Stimulated activated CD8-positive, alpha-beta memory T cell treated with anti-CD3 and anti-CD28 coated beads, Interleukin-4, amount 100 ng/mL, for 1 hour (primary cell): ENCODE results near the gene RAP1A.
"Not testable (repeated sequence)": the region's sequence is repeated elsewhere in the genome, so short reads cannot be mapped to it uniquely, and the experiment has no call there.

Experiments used
- DNase-seq, 2 donors: peaks; one replicate each; pipeline ENCODE4 v3.0.0-alpha.2; 2020; ENCODE audit warnings: low read depth in 2 of 2, low spot score in 1 of 2

The RAP1A gene

GRCh38 chr1:111597426-111597825 is 22.2 kb upstream of the RAP1A start:
- DNase-seq, result no peak

DNA sequence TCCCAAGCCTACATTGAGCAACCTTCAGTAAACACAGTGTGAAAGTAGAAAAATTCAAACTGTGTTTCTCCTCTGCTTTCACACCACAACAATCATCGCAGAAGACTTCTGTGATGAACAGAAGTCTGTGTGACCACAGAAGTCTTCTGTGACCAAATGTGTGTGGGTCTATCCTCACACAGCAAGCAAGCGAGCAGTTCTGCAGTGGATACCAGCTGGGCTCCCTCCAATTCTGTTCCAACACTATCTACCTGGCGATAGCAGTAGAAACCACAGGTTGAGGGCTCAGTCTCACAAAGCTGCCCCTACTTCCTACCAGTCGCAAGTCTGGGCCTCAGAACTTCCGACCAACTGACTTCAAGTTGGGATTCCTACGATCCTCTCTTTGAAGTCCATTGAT is 21.0 kb upstream of the RAP1A start:
- DNase-seq, result no peak

- no peak for DNase-seq
Measured at GRCh38 chr1:111599781-111600693, 19.6 kb upstream of the RAP1A start.

- no peak for DNase-seq
Measured at GRCh38 chr1:111600886-111601386, 18.7 kb upstream of the RAP1A start.

DNA sequence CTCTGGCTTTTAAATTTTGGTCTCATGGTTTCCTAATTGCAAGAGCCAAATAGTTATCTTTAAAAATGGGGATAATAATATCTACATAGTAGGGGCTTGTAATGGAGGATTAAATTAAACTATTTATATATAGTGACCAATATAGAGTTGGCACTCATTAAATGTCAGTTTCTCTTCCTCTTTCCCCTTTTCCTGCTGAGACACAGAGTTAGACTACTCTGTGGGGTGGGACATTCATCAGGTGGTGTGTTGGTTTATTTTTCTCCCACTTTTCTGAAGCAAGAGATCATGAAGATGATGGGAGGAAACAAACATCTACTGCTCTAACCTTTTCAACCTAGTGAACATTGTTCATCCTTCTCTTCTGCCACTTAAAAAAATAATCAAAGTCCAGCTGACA is 17.3 kb upstream of the RAP1A start:
- no peak for DNase-seq

- DNase-seq, result no peak
Measured at GRCh38 chr1:111602974-111603373, 16.6 kb upstream of the RAP1A start.

DNA sequence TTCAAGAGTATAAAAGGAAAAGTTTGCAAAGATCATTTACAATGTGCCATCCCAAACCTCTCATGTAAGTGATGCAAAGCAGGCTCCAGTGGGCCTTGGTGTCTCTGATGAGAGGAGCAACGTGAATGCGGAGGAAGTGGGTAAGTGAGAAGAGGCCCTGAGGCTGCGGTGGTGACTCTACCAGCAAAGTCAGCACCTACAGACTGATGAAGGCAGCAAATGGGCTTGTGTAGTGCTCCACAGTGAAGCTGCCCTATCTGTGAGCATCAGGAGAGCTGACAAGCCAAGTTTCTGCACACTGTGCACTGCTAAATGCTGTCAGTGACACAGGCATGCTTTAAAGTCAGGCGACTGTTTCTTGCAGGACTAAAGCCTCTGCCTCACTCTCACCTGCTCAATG is 15.6 kb upstream of the RAP1A start:
- DNase-seq, result peak; percentile 46 to 61

- DNase-seq, result no peak
Measured at GRCh38 chr1:111604931-111605330, 14.7 kb upstream of the RAP1A start.

- DNase-seq, result no peak
Measured at GRCh38 chr1:111605576-111605975, 14.0 kb upstream of the RAP1A start.

- DNase-seq, result not testable (repeated sequence)
Measured at GRCh38 chr1:111606457-111607215, 13.0 kb upstream of the RAP1A start.

- DNase-seq, result not testable (repeated sequence)
Measured at GRCh38 chr1:111608528-111608927, 11.1 kb upstream of the RAP1A start.

- DNase-seq, result no peak
Measured at GRCh38 chr1:111611986-111612385, 7.6 kb upstream of the RAP1A start.

- no peak for DNase-seq
Measured at GRCh38 chr1:111615870-111616715, 3.5 kb upstream of the RAP1A start.

DNA sequence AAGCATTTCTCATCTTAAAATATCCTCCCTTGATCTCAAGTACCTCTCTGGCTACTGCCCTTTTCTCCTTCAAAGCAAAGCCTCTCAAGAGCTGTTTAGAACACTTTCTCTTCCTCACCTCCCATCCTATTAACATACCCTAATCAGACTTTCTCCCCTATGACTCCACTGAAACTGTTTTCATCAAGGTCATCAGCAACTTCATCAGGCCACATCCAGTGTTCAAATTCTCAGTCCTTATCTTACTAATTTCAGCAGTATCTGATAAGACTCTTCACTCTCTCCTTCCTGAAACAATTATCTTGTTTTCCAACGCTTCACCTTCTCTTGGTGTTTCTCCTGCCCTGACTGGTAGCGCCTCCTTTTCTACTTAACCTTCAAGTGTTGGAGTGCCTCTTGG is 1.5 kb upstream of the RAP1A start:
- no peak for DNase-seq

GRCh38 chr1:111618961-111619634 is 491 bp upstream of the RAP1A start:
- no peak for DNase-seq

DNA sequence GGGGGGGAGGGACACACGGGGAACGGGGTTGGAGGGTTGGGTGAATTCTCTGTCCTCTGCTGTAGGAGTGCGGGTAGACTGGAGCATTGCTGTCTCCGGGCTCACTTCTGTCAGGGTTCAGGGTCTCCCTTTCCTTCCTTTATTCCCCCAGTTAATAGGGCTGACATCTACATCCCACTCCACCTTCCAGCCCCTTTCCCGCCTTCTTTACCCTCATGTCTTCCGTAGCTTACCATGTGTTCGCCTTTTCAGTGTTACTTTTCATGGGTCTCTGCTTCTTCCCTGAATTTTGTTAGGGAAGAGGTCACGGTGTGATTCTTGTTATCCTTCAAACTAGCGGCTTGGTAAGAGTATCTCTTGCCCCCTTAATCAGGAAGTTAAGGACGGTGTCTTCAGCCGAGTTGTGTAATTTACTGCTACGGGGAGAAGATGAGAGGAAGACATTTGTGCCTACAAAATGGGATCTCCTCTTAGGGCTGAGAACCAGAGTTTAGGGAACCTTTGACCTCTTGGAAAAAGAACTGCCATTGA is 917 bp downstream of the RAP1A start:
- no peak for DNase-seq

DNA sequence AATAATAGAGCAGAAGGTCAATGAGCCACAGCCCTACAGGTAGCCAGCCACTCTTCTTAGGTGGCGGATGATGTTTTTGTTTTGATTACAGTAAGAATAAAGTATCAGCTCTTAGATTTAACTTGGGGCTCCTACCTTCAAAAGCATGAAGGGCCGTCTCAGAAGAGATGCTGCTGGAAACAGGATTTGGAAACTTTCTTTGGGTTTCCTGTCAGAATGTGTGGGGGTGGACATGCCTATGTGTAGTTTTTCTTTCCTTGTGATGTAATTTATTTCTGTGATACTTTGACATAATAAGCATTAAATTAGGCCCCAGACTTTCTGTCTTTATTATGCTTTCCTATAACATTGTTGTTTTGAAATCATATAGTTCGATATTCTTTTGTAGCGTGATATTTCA is 1.5 kb downstream of the RAP1A start:
- no peak for DNase-seq

DNA sequence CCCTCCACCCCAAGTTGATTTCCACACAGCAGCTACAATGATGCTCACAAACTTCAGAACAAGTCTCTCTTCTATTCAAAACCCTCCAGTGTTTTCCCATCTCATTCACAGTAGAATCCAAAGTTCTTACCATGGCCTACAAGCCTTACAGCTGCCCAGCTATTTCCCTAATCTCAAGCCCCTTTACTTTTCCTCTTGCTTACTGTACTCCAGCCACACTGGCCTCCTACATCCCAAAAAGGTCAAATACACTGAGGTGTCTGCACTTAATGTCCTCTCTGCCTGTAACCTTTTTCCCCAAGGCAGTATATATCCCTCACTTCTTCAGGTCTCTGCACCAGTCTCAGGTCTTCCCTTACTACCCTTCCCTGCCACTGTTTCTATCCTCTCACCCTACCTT is 2.6 kb downstream of the RAP1A start:
- no peak for DNase-seq

- no peak for DNase-seq
Measured at GRCh38 chr1:111624382-111624781, 4.8 kb downstream of the RAP1A start.

DNA sequence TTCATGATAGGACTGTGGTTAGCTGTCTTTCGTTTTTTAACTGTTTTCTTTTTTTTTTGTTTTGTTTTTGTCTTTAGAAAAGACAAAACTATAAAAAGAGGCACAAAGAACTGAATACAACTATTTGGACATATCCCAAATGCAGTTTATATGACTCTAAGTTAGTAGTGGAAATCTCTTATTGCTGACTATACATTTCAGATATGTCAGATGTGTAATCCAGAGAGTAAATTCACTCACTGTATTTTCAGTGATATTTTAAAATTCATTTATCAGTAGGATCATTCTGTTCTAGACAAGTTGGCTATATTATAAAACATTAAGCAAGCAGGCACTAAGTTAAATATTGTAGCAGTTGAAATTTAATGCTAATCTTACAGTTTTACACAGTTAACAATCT is 5.7 kb downstream of the RAP1A start:
- no peak for DNase-seq
